ENCODE results near the gene SYTL3.
A peak's percentile ranks its signal among the peaks of the same experiment; 100 is the strongest.
"Not testable (repeated sequence)": the region's sequence is repeated elsewhere in the genome, so short reads cannot be mapped to it uniquely, and the experiment has no call there.

Gene SYTL3

DNA sequence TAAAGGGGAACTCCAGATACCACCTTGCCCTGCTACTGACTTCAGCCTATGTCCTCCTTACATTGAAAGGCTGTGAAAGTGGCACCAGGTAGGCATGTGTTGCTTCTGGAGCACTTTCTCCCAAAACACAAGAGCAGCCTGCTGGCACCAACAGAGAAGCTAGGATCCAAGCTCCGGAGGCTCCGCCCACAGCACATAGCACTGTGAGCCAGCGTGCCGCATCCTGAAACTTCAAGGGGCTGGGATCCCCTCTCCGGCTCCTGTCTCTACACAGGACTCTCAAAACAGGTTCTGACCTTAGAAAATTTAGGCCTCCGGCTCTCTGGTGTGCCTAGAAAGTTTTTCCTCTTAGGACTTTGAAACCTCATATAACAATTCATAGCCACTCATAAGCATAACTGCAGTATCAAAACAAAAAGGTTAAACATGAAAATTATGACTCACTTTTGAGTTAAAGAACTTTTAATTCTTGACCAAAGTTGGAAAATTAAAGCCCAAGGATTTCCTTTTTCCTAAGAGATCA lies 128.2 kb downstream of the SYTL3 start:
- DNase-seq, result no peak

- DNase-seq, result no peak
Observed at GRCh38 chr6:158780246-158780884, 130.5 kb downstream of the SYTL3 start.

DNA sequence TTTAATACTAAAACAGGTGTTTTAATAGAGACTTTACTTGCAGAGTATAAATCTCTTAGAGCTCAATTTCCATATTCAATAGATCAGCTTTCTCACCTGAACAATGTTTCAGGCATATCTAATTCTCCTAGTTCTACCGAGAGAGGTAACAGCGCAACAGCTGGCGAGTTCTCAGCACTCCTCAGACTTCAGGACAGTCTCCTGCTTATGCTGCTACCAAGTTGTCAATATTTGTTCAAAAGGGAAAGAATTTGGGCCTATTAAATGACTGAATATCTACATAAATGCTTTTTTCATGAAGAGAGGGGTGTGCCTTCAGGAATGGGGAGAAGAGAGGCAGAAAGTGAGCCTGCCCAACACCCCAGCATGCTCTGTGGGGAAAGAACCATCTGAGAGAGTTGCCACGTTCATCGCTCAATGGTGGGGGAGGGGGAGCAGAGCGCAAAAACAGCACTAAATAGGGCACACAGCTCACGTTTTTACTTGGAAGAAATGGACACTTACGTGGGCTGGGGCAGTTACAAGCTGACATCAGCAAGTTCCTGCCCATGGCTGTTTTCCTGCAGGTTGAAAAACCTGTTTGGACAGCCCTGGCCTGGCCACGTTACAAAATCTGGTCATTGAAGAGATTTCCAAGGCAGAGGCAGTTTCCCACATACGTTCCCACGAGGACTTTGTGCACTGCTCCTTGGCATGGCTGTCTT lies 131.3 kb downstream of the SYTL3 start:
- peak; percentile 53 for DNase-seq

DNA sequence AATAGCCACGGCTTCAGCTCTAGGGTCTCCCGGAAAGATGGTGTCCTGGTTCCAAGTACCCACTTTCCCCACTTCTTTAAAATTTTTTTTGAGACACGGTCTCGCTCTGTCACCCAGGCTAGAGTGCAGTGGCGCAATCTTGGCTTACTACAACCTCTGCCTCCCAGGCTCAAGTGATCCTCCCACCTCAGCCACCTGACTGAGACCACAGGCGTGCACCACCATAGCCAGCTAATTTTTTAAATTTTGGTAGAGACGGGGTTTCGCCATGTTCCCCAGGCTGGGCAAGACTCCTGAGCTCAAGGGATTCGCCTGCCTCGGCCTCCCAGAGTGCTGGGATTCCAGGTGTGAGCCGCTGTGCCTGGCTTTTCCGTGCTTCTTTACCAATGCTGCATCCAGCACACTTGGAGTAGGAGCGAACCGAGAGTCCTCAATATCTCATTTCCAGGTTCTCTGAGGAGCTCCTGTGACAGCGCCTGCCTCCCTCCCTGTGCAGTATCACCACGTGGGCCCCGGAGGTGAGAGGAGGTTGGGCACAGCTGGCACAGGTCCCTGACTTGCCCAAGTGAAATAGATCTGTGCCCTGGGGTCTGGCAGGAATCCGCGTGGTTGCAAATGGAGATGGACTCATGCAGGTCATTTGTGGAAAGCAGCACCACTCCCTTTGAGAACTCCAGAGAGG lies 132.0 kb downstream of the SYTL3 start:
- no peak for DNase-seq

DNA sequence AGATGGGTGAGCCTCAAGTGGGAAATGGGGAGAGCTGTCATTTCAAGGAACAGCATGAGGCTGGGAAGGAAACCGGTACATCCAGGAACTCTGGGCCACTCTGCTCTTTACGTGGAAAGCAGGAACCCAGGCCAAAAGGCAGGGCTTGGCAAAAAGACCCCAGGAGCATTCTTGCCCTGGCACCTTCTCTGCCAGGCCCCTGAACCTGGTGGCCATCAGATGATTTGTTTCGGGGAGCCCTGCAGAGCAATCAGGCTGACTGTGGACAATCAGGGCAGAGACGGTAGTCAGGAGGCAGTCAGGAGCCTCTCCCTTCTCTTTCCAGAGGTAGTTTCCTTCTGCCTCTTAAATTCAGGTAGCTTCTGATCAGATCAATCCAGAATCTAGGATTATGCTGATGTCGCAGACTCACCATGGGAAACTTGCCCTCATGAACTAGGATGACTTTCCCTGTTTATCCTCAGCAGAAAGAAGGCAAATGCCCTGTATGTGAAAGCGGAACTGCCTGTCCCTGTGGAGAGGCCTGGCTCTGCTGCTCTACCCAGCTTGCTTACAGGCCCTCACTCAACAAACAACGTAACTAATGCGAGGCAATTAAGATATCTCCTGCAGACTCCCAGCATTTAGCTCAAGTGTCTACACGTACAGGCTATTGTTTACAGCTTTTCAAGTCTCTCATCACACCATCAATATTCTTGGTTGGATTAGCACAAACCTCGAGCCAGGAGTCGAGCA lies 132.7 kb downstream of the SYTL3 start:
- DNase-seq, result no peak

DNA sequence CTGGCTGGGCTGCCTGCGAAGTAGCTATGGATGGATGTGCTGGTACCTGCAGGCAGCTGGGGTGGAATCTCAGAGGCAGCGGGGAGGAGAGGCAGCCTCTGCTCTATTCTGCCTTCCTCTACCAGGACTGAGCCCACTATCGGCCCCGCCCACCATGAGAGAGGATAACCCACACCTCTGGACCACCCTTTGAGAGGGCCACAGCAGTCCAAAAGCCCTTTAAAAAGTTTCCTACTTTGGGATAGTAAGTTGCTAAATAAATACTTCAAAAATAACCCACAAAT lies 133.3 kb downstream of the SYTL3 start:
- no peak for DNase-seq

GRCh38 chr6:158783851-158784250 lies 134.0 kb downstream of the SYTL3 start:
- no peak for DNase-seq

DNA sequence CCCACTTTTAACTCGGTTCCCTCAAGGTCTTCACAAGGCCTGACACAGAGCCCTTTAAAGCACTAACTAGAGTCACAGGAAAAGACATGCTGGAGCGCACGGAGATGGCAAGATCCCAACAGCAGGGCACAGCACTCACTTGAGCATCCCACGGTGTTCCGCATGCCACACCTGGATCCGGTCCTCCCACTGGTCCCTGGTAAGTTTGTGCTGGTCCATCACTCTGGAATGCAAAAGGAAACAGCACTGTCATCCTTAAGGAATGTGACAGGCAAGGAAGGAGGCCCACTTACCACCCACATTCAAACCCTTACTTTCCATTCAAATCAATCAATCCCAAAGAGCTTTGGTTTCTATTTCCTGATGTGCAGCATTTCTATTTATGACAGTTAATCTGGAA lies 134.7 kb downstream of the SYTL3 start:
- no peak for DNase-seq

DNA sequence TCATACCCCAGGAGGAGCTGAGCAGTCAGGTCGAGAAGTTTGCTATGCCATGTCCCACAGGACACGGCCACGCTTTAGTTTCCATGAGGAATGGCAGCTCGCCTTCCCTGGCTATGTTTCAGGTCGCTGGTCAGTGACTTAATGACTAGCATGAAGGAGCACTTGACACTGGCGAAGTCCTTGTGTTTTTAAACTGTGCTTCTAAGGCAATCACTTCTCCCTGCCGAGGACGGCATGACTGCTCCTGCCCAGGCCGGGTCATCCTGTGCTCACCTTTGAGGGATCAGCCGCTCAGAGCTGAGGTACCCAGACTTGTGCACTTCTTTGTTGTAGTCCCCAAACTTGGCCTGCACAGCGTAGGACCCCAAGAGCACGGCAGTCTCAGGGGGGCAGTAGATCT lies 135.2 kb downstream of the SYTL3 start:
- no peak for DNase-seq

GRCh38 chr6:158786645-158787304 lies 136.9 kb downstream of the SYTL3 start:
- DNase-seq, result no peak

- DNase-seq, result no peak
Observed at GRCh38 chr6:158787395-158787794, 137.5 kb downstream of the SYTL3 start.

- no peak for DNase-seq
Observed at GRCh38 chr6:158789115-158789917, 139.5 kb downstream of the SYTL3 start.

DNA sequence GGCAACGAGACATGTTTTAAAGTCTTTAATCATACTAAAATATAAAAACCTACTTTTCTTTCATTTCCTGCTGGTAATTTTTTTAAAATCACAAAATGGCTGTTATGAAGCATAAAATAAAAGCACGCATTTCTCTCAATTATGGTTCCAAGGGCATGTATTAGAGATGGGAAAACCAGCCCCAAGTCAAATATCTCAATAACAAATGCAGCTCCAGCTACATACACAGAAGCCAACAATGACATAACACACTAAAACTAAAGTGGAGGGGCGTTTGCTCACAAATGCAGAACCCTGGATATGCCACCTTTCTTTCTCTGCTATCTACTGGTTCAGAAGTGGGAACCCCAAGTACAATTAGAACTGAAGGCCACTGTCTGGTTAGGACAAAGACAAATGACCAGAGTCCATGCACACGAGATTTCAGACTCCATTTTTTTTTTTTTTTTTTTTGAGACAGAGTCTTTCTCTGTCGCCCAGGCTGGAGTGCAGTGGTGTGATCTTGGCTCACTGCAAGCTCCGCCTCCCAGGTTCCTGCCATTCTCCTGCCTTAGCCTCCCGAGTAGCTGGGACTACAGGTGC lies 141.5 kb downstream of the SYTL3 start:
- DNase-seq, result no peak

DNA sequence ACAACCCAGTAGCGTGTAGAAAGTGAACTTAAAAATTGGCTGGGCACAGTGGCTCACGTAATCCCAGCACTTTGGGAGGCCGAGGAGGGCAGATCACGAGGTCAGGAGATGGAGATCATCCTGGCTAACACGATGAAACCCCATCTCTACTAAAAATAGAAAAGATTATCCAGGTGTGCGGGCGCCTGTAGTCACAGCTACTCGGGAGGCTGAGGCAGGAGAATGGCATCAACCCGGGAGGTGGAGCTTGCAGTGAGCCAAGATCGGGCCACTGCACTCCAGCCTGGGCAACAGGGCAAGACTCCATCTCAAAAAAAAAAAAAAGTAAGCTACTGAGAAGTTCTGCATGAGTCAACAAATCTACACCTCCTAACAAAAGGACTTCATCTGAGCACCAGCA lies 142.7 kb downstream of the SYTL3 start:
- not testable (repeated sequence) for DNase-seq

DNA sequence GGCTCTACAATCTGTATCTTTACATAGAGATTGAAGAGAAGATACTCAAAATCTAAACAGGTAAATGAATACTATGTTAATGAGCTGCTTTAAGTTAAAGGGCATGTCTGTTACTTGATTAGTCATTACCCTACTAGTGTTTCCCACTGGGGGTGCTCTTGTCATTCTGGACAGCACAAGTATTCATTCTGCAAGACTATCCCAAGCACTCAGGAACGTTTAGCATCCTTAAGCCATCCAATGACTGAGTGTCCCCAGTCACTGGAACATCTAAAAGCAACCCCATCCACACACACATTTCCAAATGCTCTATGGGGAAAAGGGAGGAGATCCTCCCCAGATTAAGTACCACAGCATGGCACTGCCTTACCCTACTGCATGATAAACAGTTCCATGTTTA lies 143.6 kb downstream of the SYTL3 start:
- peak; percentile 38 for DNase-seq

DNA sequence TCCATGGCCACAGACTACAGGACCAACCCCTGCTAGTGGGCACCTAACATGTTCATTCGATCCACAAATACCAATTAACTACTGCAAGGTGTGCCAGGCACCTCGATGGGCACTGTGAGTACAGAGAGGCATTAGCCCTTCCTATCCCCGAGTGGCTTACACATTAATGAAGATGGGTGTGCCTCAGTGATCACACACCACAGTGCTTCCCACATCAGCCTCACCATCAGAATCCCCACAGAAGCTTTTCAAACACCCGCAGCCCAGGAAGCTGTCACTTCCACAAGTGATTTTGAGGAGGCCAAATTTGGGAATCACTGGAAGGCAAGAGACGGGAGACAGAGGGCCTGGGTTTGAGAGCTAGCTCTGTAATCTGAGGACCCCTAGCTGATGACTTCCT lies 145.7 kb downstream of the SYTL3 start:
- DNase-seq, result no peak

GRCh38 chr6:158796353-158796752 lies 146.5 kb downstream of the SYTL3 start:
- DNase-seq, result no peak

GRCh38 chr6:158797331-158798310 lies 147.8 kb downstream of the SYTL3 start:
- DNase-seq, result no peak

- no peak for DNase-seq
Observed at GRCh38 chr6:158798311-158798710, 148.5 kb downstream of the SYTL3 start.

DNA sequence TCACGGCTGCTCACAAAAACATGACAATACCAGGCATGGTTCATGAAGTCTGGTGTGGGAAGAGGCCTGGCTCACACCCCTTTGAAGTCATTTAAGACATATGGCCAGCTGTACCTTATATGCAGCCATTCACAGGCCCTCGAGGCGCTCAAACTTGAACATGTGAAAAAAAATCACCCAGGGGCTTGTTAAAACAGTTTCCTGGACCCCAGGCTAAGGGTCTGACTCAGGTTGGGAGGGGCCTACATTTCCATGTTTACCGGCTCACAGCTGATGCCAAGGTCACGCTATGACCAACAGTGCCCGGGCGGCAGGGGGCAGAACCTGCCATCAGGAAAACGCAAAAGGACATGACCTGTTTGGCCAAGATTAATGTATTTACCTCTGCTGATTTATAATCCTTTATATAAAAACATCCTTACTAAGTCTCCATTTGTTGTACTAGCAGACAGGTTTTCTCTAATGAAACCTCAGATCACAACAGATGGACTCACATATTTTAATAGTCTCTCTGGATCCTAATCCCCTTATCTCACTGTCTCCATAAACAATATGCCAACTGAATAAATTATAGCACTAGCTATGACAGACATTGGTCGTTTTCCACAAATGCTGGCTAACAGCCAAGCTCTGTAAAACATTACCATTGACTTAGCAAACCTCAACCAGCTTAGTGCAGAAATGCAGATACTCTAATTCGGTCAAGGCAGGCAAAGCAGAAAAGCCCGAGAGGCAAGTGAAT lies 149.4 kb downstream of the SYTL3 start:
- DNase-seq, result peak; percentile 30
